Measurements from ENCODE around the gene PET100.

Gene PET100

GRCh38 chr19:7658219-7658686 is 28.7 kb downstream of the PET100 start:
- no peak for DNase-seq
- H3K27ac ChIP-seq: no peak overlapping the region
- H3K4me3 ChIP-seq: no peak overlapping the region
- H3K27me3 ChIP-seq: peaks cover 0 to 24% of the 10 kb centered on the region in 2 donors
- intact Hi-C loops (cut with DNase I; ENCODE audit: low total_unique reads): no loop called here
- no peak for TF ChIP-seq CTCF (IDR thresholded peaks at IDR 0.05)
- no peaks in the 10 kb centered on the region for H3K9me3 ChIP-seq
- H3K36me3 ChIP-seq: no peaks in the 10 kb centered on the region
- no peaks in the 10 kb centered on the region for H3K4me1 ChIP-seq

- Histone ChIP-seq H3K9me3 (no peaks in the 10 kb centered on the region), H3K4me1 (no peaks in the 10 kb centered on the region), H3K27ac (no peak overlapping the region), H3K36me3 (no peaks in the 10 kb centered on the region), H3K27me3 (peaks cover 0 to 29% of the 10 kb centered on the region in 2 donors), H3K4me3 (no peak overlapping the region)
- TF ChIP-seq CTCF (IDR thresholded peaks at IDR 0.05): no peak
- intact Hi-C loops (cut with DNase I; ENCODE audit: low total_unique reads): no loop called here
- DNase-seq: no peak
Measured at GRCh38 chr19:7661744-7662538, 32.3 kb downstream of the PET100 start.

- Histone ChIP-seq H3K27ac (no peak overlapping the region), H3K27me3 (peaks cover 0 to 29% of the 10 kb centered on the region in 2 donors), H3K36me3 (no peaks in the 10 kb centered on the region), H3K4me1 (no peaks in the 10 kb centered on the region), H3K9me3 (no peaks in the 10 kb centered on the region), H3K4me3 (no peak overlapping the region)
- intact Hi-C loops (cut with DNase I; ENCODE audit: low total_unique reads): no loop called here
- DNase-seq: no peak
- no peak for TF ChIP-seq CTCF (IDR thresholded peaks at IDR 0.05)
Measured at GRCh38 chr19:7662657-7663056, 33.1 kb downstream of the PET100 start.

- no peaks in the 10 kb centered on the region for H3K4me1 ChIP-seq
- no peak overlapping the region for H3K4me3 ChIP-seq
- no peaks in the 10 kb centered on the region for H3K9me3 ChIP-seq
- no peak for TF ChIP-seq CTCF (IDR thresholded peaks at IDR 0.05)
- no peak overlapping the region for H3K27ac ChIP-seq
- no peak for DNase-seq
- H3K36me3 ChIP-seq: no peaks in the 10 kb centered on the region
- H3K27me3 ChIP-seq: peaks cover 0 to 31% of the 10 kb centered on the region in 2 donors
- intact Hi-C loops (cut with DNase I; ENCODE audit: low total_unique reads): no loop called here
Measured at GRCh38 chr19:7663706-7664105, 34.1 kb downstream of the PET100 start.

GRCh38 chr19:7665076-7665475 is 35.5 kb downstream of the PET100 start:
- H3K27me3 ChIP-seq: peaks cover 0 to 36% of the 10 kb centered on the region in 2 donors
- H3K36me3 ChIP-seq: no peaks in the 10 kb centered on the region
- no peak for DNase-seq
- H3K4me3 ChIP-seq: no peak overlapping the region
- H3K9me3 ChIP-seq: no peaks in the 10 kb centered on the region
- intact Hi-C loops (cut with DNase I; ENCODE audit: low total_unique reads): no loop called here
- H3K4me1 ChIP-seq: peaks cover 0 to 1% (median 0%) of the 10 kb centered on the region in 4 donors
- no peak for TF ChIP-seq CTCF (IDR thresholded peaks at IDR 0.05)
- H3K27ac ChIP-seq: no peak overlapping the region

Measured in tibial artery (tissue), 4 donors.